NT2/D1 (cell line): Measurements from ENCODE around the gene TPRX1.
"Not testable (repeated sequence)": the region's sequence is repeated elsewhere in the genome, so short reads cannot be mapped to it uniquely, and the experiment has no call there.

ENCODE experiments used
- DNase-seq: peaks from one replicate; pipeline ENCODE4 v3.0.0-alpha.2; 2011; ENCODE audit warnings: low read depth, low spot score
- H3K27me3 ChIP-seq: 2 replicates; pipeline ENCODE4 v1.6.0; 2011; ENCODE audit warnings: mild to moderate bottlenecking; ENCODE audit not compliant: insufficient read length, insufficient read depth
- H3K36me3 ChIP-seq: 2 replicates; pipeline ENCODE4 v1.6.1; 2011; ENCODE audit warnings: mild to moderate bottlenecking, low read length, mixed read lengths; ENCODE audit not compliant: insufficient read depth, insufficient read length
- H3K4me1 ChIP-seq: 2 replicates; pipeline ENCODE4 v1.5.1; 2011; ENCODE audit not compliant: insufficient read depth, insufficient read length
- H3K4me3 ChIP-seq: 2 replicates; pipeline ENCODE4 v1.5.1; 2011; ENCODE audit warnings: low read depth; ENCODE audit not compliant: insufficient read length
- H3K9ac ChIP-seq: 2 replicates; pipeline ENCODE4 v1.6.0; 2011; ENCODE audit warnings: low read depth; ENCODE audit not compliant: insufficient read length
- H3K9me3 ChIP-seq: 2 replicates; pipeline ENCODE4 v1.5.1; 2011; ENCODE audit warnings: mild to moderate bottlenecking, low read length; ENCODE audit not compliant: insufficient read depth
- SUZ12 ChIP-seq: IDR thresholded peaks from 2 replicates; pipeline ENCODE4 v1.6.1; 2011; ENCODE audit not compliant: insufficient read length, insufficient read depth; ENCODE audit errors: extremely low read depth
- YY1 ChIP-seq: IDR thresholded peaks from 2 replicates; pipeline ENCODE4 v1.6.1; 2011; ENCODE audit not compliant: insufficient read length, insufficient read depth
- ZNF274 ChIP-seq: IDR thresholded peaks from 2 replicates; pipeline ENCODE4 v1.6.1; 2011; ENCODE audit warnings: mild to moderate bottlenecking, low read depth, low read length

TPRX1 gene

GRCh38 chr19:47786566-47786965 lies 17.8 kb downstream of the TPRX1 start:
- Histone ChIP-seq H3K4me1 (peaks cover 2% of the 10 kb centered on the region), H3K9me3 (no peaks in the 10 kb centered on the region), H3K36me3 (peaks cover 47% of the 10 kb centered on the region), H3K27me3 (no peaks in the 10 kb centered on the region), H3K9ac (no peak overlapping the region), H3K4me3 (no peak overlapping the region)
- no peak for TF ChIP-seq ZNF274
- no peak for TF ChIP-seq YY1
- TF ChIP-seq SUZ12 = no peak
- no peak for DNase-seq

- peaks cover 7% of the 10 kb centered on the region for H3K4me1 ChIP-seq
- no peaks in the 10 kb centered on the region for H3K9me3 ChIP-seq
- H3K36me3 ChIP-seq = peaks cover 59% of the 10 kb centered on the region
- DNase-seq = no peak
- H3K27me3 ChIP-seq = no peaks in the 10 kb centered on the region
- TF ChIP-seq ZNF274 (no peak), SUZ12 (no peak), YY1 (no peak)
- no peak overlapping the region for H3K4me3 ChIP-seq
- no peak overlapping the region for H3K9ac ChIP-seq
Observed at GRCh38 chr19:47781590-47782262, 22.6 kb downstream of the TPRX1 start.

- H3K4me1 ChIP-seq = peaks cover 7% of the 10 kb centered on the region
- no peak for TF ChIP-seq ZNF274
- no peak for TF ChIP-seq YY1
- TF ChIP-seq SUZ12 = no peak
- peak overlapping the region; percentile 64 for H3K9ac ChIP-seq
- H3K4me3 ChIP-seq = peak overlapping the region; percentile 82
- H3K9me3 ChIP-seq = no peaks in the 10 kb centered on the region
- H3K27me3 ChIP-seq = no peaks in the 10 kb centered on the region
- H3K36me3 ChIP-seq = peaks cover 44% of the 10 kb centered on the region
- DNase-seq = no peak
Observed at GRCh38 chr19:47780215-47780551, 24.2 kb downstream of the TPRX1 start.

GRCh38 chr19:47779524-47780214 lies 24.7 kb downstream of the TPRX1 start:
- Histone ChIP-seq H3K27me3 (no peaks in the 10 kb centered on the region), H3K9me3 (no peaks in the 10 kb centered on the region), H3K36me3 (peaks cover 42% of the 10 kb centered on the region), H3K4me1 (peaks cover 7% of the 10 kb centered on the region), H3K9ac (peak overlapping the region; percentile 85), H3K4me3 (peak overlapping the region; percentile 82)
- no peak for TF ChIP-seq YY1
- no peak for TF ChIP-seq ZNF274
- DNase-seq = no peak

GRCh38 chr19:47778954-47779351 lies 25.4 kb downstream of the TPRX1 start:
- Histone ChIP-seq H3K4me1 (peaks cover 7% of the 10 kb centered on the region), H3K9me3 (no peaks in the 10 kb centered on the region), H3K36me3 (peaks cover 35% of the 10 kb centered on the region), H3K4me3 (peak overlapping the region; percentile 82), H3K27me3 (no peaks in the 10 kb centered on the region), H3K9ac (peak overlapping the region; percentile 85)
- no peak for DNase-seq
- TF ChIP-seq SUZ12 (no peak), YY1 (no peak), ZNF274 (no peak)

GRCh38 chr19:47778049-47778953 lies 26.1 kb downstream of the TPRX1 start, which contains the start of gene SELENOW:
TSS of gene SELENOW (plus strand) at chr19:47778703. CDS start at chr19:47778786, 83 bp downstream.
- Histone ChIP-seq H3K36me3 (peaks cover 34% of the 10 kb centered on the region), H3K9ac (peak within 1 kb of the TSS; percentile 85), H3K27me3 (no peaks in the 10 kb centered on the region), H3K9me3 (no peaks in the 10 kb centered on the region), H3K4me3 (peak within 1 kb of the TSS; percentile 82), H3K4me1 (peaks cover 7% of the 10 kb centered on the region)
- DNase-seq = peak; percentile 51
- TF ChIP-seq SUZ12 (no peak), YY1 (no peak), ZNF274 (no peak)

GRCh38 chr19:47777245-47778048 lies 26.9 kb downstream of the TPRX1 start:
- peak overlapping the region; percentile 82 for H3K4me3 ChIP-seq
- H3K9me3 ChIP-seq, H3K9ac ChIP-seq, H3K4me1 ChIP-seq, DNase-seq, H3K27me3 ChIP-seq: not testable (repeated sequence)
- peaks cover 29% of the 10 kb centered on the region for H3K36me3 ChIP-seq
